Liver (tissue), 9 donors: ENCODE measurements around the gene PSME3IP1. TPM values are rescaled to one million over a fixed set of nuclear protein-coding genes. Genes with fewer than 3 reads are reported as not detected.
"Not testable (repeated sequence)": the region's sequence is repeated elsewhere in the genome, so short reads cannot be mapped to it uniquely, and the experiment has no call there.

Experiments
- DNase-seq: peaks from one replicate; pipeline ENCODE4 v3.0.0-alpha.2; 2017; ENCODE audit warnings: low spot score
- H3K27ac ChIP-seq, 2 donors: one replicate each; pipeline ENCODE4 v1.7.0; 2013; ENCODE audit warnings: inconsistent platforms in 2 of 2, low read length in 2 of 2, control low read depth in 1 of 2, low read depth in 1 of 2, mild to moderate bottlenecking in 1 of 2
- H3K27me3 ChIP-seq, 4 donors: one replicate each; pipeline versions ENCODE4 v1.6.1 to v1.7.0; 2013; ENCODE audit warnings: low read length in 3 of 4, inconsistent platforms in 1 of 4, mild to moderate bottlenecking in 1 of 4, moderate library complexity in 1 of 4; ENCODE audit not compliant: control insufficient read depth in 4 of 4, insufficient read depth in 4 of 4
- H3K36me3 ChIP-seq, 4 donors: one replicate each; pipeline versions ENCODE4 v1.6.1 to v1.7.0; 2013; ENCODE audit warnings: low read length in 3 of 4, mild to moderate bottlenecking in 3 of 4, low read depth in 1 of 4, moderate library complexity in 1 of 4; ENCODE audit not compliant: control insufficient read depth in 4 of 4, insufficient read depth in 3 of 4
- H3K4me1 ChIP-seq, 4 donors: one replicate each; pipeline versions ENCODE4 v1.6.1 to v1.7.0; 2013; ENCODE audit warnings: low read length in 3 of 4, mild to moderate bottlenecking in 3 of 4, moderate library complexity in 1 of 4; ENCODE audit not compliant: control insufficient read depth in 4 of 4, insufficient read depth in 4 of 4
- H3K4me3 ChIP-seq, 3 donors: one replicate each; pipeline versions ENCODE4 v1.6.1 to v1.7.0; 2013; ENCODE audit warnings: low read length in 3 of 3, control low read depth in 1 of 3, low read depth in 1 of 3, mild to moderate bottlenecking in 1 of 3
- H3K9ac ChIP-seq, 2 donors: one replicate each; pipeline ENCODE4 v1.7.0; 2013; ENCODE audit warnings: low read length in 2 of 2, mild to moderate bottlenecking in 2 of 2, moderate library complexity in 2 of 2, control low read depth in 1 of 2, low read depth in 1 of 2
- H3K9me3 ChIP-seq, 4 donors: one replicate each; pipeline versions ENCODE4 v1.6.1 to v1.7.0; 2013; ENCODE audit warnings: low read length in 3 of 4; ENCODE audit not compliant: control insufficient read depth in 4 of 4
- FOXA1 ChIP-seq: IDR thresholded peaks from 2 replicates; pipeline ENCODE4 v1.6.1; 2016; ENCODE audit warnings: antibody characterized with exemption
- FOXA2 ChIP-seq: IDR thresholded peaks from 2 replicates; pipeline ENCODE4 v1.6.1; 2016; ENCODE audit warnings: antibody characterized with exemption
- HNF4A ChIP-seq, 2 donors: conservative IDR thresholded peaks; 2 replicates each; pipeline ENCODE4 v1.6.1; 2016; ENCODE audit warnings: antibody characterized with exemption in 2 of 2, mild to moderate bottlenecking in 2 of 2
- HNF4G ChIP-seq: IDR thresholded peaks from 2 replicates; pipeline ENCODE4 v1.6.1; 2016; ENCODE audit warnings: antibody characterized with exemption
- JUND ChIP-seq, 2 donors: IDR thresholded peaks; 2 replicates each; pipeline ENCODE4 v1.6.1; 2016; ENCODE audit warnings: antibody characterized with exemption in 2 of 2
- NR2F2 ChIP-seq: IDR thresholded peaks from 2 replicates; pipeline ENCODE4 v1.6.1; 2016; ENCODE audit warnings: antibody characterized with exemption
- RAD21 ChIP-seq, 2 donors: IDR thresholded peaks; 2 replicates each; pipeline ENCODE4 v1.6.1; 2016; ENCODE audit warnings: antibody characterized with exemption in 2 of 2, mild to moderate bottlenecking in 2 of 2
- REST ChIP-seq: IDR thresholded peaks from 2 replicates; pipeline ENCODE4 v1.6.1; 2016; ENCODE audit warnings: antibody characterized with exemption, mild to moderate bottlenecking
- RXRA ChIP-seq, 2 donors: IDR thresholded peaks; 2 replicates each; pipeline ENCODE4 v1.6.1; 2017 to 2018; ENCODE audit warnings: antibody characterized with exemption in 2 of 2, mild to moderate bottlenecking in 1 of 2
- YY1 ChIP-seq: IDR thresholded peaks from 2 replicates; pipeline ENCODE4 v1.6.1; 2016; ENCODE audit warnings: antibody characterized with exemption, mild to moderate bottlenecking
- WGBS: extraction: QIAGEN DNeasy Blood & Tissue Kit; methylation state at CpG from one replicate; pipeline ENCODE4 v1.1.7; 2013; 5-methylcytosine and 5-hydroxymethylcytosine counted together
- polyA plus RNA-seq, 2 donors: library from polyadenylated mRNA; stranded (reverse) in 1 of 2; unstranded in 1 of 2; fragments of 200-250 nt in 1 of 2; fragments of >200 nt in 1 of 2; fragmentation: Nextera tagmentation in 1 of 2; extraction: Ambion mirVana in 1 of 2; gene quantifications; one replicate each; pipeline versions ENCODE4 v1.2.1 to v1.2.3, GENCODE V29; 2013 to 2015
- total RNA-seq, 2 donors: library from RNA; depleted of rRNA; stranded (reverse); fragments of >200 nt; gene quantifications; one replicate each; pipeline ENCODE4 v1.2.3, GENCODE V29; 2014
- donor health status: healthy.
- donor health status: healthy.
- donor health status: healthy.
- donor health status: healthy.
- donor health status: healthy.

PSME3IP1 gene
- total and polyA plus RNA-seq, 4 donors = 25.0 to 34.7 (median 25.8) TPM

GRCh38 chr16:57202095-57202886 is 16.5 kb upstream of the PSME3IP1 start:
- no peaks in the 10 kb centered on the region for H3K4me1 ChIP-seq
- no peaks in the 10 kb centered on the region for H3K27me3 ChIP-seq
- H3K9me3 ChIP-seq = no peaks in the 10 kb centered on the region
- H3K9ac ChIP-seq = no peak overlapping the region
- TF ChIP-seq HNF4G = no peak
- TF ChIP-seq FOXA1 = no peak
- no peak for TF ChIP-seq RXRA (IDR thresholded peaks at IDR 0.05)
- no peak for TF ChIP-seq FOXA2
- TF ChIP-seq RAD21 (IDR thresholded peaks at IDR 0.05) = no peak
- no peak overlapping the region for H3K4me3 ChIP-seq
- H3K27ac ChIP-seq = no peak overlapping the region
- peaks cover 4 to 21% (median 18%) of the 10 kb centered on the region in 4 donors for H3K36me3 ChIP-seq
- DNase-seq = no peak
- 95% methylated on average over 7 of the region's 7 CpGs for WGBS

GRCh38 chr16:57200926-57201325 is 15.1 kb upstream of the PSME3IP1 start:
- WGBS = 90% methylated on average over 26 of the region's 27 CpGs
- not testable (repeated sequence) for H3K9ac ChIP-seq, H3K4me3 ChIP-seq, H3K27me3 ChIP-seq, H3K4me1 ChIP-seq, H3K9me3 ChIP-seq, H3K27ac ChIP-seq, DNase-seq
- H3K36me3 ChIP-seq = peaks cover 4 to 15% (median 10%) of the 10 kb centered on the region in 4 donors

GRCh38 chr16:57200321-57200720 is 14.5 kb upstream of the PSME3IP1 start:
- H3K4me1 ChIP-seq, H3K9me3 ChIP-seq, H3K27ac ChIP-seq, H3K9ac ChIP-seq, H3K4me3 ChIP-seq, H3K27me3 ChIP-seq, H3K36me3 ChIP-seq, DNase-seq: not testable (repeated sequence)
- WGBS = 98% methylated on average over 11 of the region's 24 CpGs

GRCh38 chr16:57196753-57197152 is 10.9 kb upstream of the PSME3IP1 start:
- Histone ChIP-seq H3K27ac (peak overlapping the region; percentile 28 to 40), H3K4me1 (peaks cover 7 to 17% (median 9%) of the 10 kb centered on the region in 4 donors), H3K9me3 (no peaks in the 10 kb centered on the region), H3K36me3 (no peaks in the 10 kb centered on the region), H3K27me3 (no peaks in the 10 kb centered on the region), H3K4me3 (no peak overlapping the region), H3K9ac (no peak overlapping the region)
- 65% methylated on average over 3 of the region's 3 CpGs for WGBS
- TF ChIP-seq FOXA2 (peak; percentile 71), JUND (IDR thresholded peaks at IDR 0.05) (peak in 1 of 2 donors; percentile 7), YY1 (peak; percentile 60), NR2F2 (no peak), RXRA (IDR thresholded peaks at IDR 0.05) (peak in 1 of 2 donors; percentile 35), REST (no peak), HNF4A (conservative IDR thresholded peaks at IDR 0.05) (peak in 1 of 2 donors; percentile 72)
- no peak for DNase-seq
